HepG2 (cell line): ENCODE measurements around the gene ZNF48. TPM values are rescaled to one million over a fixed set of nuclear protein-coding genes. Genes with fewer than 3 reads are reported as not detected.

ENCODE experiments used
- CC2D1A ChIP-seq: sonication (generic); formaldehyde crosslinking; IDR thresholded peaks from 2 replicates; pipeline ENCODE4 v1.8.1; 2023; ENCODE audit warnings: mild to moderate bottlenecking, missing genetic modification reagents
- CHCHD3 ChIP-seq: sonication (generic); formaldehyde crosslinking; IDR thresholded peaks from 2 replicates; pipeline ENCODE4 v1.8.0; 2022; ENCODE audit warnings: mild to moderate bottlenecking, missing genetic modification reagents, moderate library complexity
- ELF4 ChIP-seq: sonication (generic); formaldehyde crosslinking; IDR thresholded peaks from 2 replicates; pipeline ENCODE4 v1.5.0; 2020; ENCODE audit warnings: missing genetic modification reagents, mild to moderate bottlenecking, moderate library complexity, borderline replicate concordance
- GATA4 ChIP-seq: sonication (generic); IDR thresholded peaks from 2 replicates; pipeline ENCODE4 v1.6.1; 2016; ENCODE audit warnings: antibody characterized with exemption, low read depth, borderline replicate concordance
- SOX6 ChIP-seq, 2 experiments: fragments of 450-650 bp in 1 of 2; sonication (generic) in 1 of 2; formaldehyde crosslinking in 1 of 2; IDR thresholded peaks; 2 replicates each; pipeline versions ENCODE4 v1.4.0 to v1.6.1; 2017 to 2020; ENCODE audit warnings: antibody characterized with exemption in 1 of 2, mild to moderate bottlenecking in 1 of 2, missing genetic modification reagents in 1 of 2
- ZNF329 ChIP-seq: sonication (generic); formaldehyde crosslinking; IDR thresholded peaks from 2 replicates; pipeline ENCODE4 v1.9.0; 2021; ENCODE audit warnings: low read depth, mild to moderate bottlenecking, missing genetic modification reagents
- ZNF331 ChIP-seq: sonication (generic); formaldehyde crosslinking; IDR thresholded peaks from 2 replicates; pipeline ENCODE4 v1.4.0; 2020; ENCODE audit warnings: missing genetic modification reagents
- ZNF546 ChIP-seq: sonication (generic); formaldehyde crosslinking; conservative IDR thresholded peaks from 2 replicates; pipeline ENCODE4 v1.8.1; 2023; ENCODE audit warnings: mild to moderate bottlenecking, missing genetic modification reagents
- ZNF775 ChIP-seq: sonication (generic); formaldehyde crosslinking; IDR thresholded peaks from 2 replicates; pipeline ENCODE4 v1.4.0; 2020; ENCODE audit warnings: missing genetic modification reagents, mild to moderate bottlenecking, moderate library complexity, borderline replicate concordance
- ZNF883 ChIP-seq: sonication (generic); formaldehyde crosslinking; IDR thresholded peaks from 2 replicates; pipeline ENCODE4 v1.5.1; 2020; ENCODE audit warnings: mild to moderate bottlenecking, missing genetic modification reagents; ENCODE audit errors: not compliant biosample characterization
- polyA plus RNA-seq, 8 experiments: library from polyadenylated mRNA; depleted of rRNA in 3 of 8; stranded (reverse) in 7 of 8; unstranded in 1 of 8; fragments of >200 nt; fragmentation: Illumina TruSeq in 4 of 8; extraction: Trizol in 4 of 8; gene quantifications; 2 replicates each; pipeline versions ENCODE4 v1.2.1 to v1.2.3, GENCODE V29; 2011 to 2016; ENCODE audit warnings: low read depth in 4 of 8, missing spikeins in 1 of 8, mixed read lengths in 1 of 8; ENCODE audit not compliant: insufficient read depth in 1 of 8
- total RNA-seq, 5 experiments: library from RNA; depleted of rRNA; stranded (reverse); fragments of >200 nt; fragmentation: Illumina TruSeq; extraction: Trizol; gene quantifications; 2 replicates each; pipeline ENCODE4 v1.2.3, GENCODE V29; 2016; ENCODE audit warnings: low read depth in 1 of 5
- TF ChIP-seq, protein P1 (sequence below): fragments of 450-650 bp; IDR thresholded peaks from 2 replicates; pipeline ENCODE4 v1.6.1; 2017
- TF ChIP-seq, protein P2 (sequence below): sonication (generic); formaldehyde crosslinking; IDR thresholded peaks from 2 replicates; pipeline ENCODE4 v1.4.0; 2020; ENCODE audit warnings: missing genetic modification reagents
- TF ChIP-seq, protein P3 (sequence below): sonication (generic); formaldehyde crosslinking; IDR thresholded peaks from 2 replicates; pipeline ENCODE4 v1.4.0; 2020; ENCODE audit warnings: missing genetic modification reagents
- TF ChIP-seq, protein P4 (sequence below): sonication (generic); formaldehyde crosslinking; IDR thresholded peaks from 2 replicates; pipeline ENCODE4 v1.5.1; 2020; ENCODE audit warnings: missing genetic modification reagents, mild to moderate bottlenecking, borderline replicate concordance

Gene ZNF48
- total and polyA plus RNA-seq, 2 of the 13 experiments (the other 11 are each of a cell fraction or from before 2014, with no cell fraction given), result 9.9 to 12.3 TPM

DNA sequence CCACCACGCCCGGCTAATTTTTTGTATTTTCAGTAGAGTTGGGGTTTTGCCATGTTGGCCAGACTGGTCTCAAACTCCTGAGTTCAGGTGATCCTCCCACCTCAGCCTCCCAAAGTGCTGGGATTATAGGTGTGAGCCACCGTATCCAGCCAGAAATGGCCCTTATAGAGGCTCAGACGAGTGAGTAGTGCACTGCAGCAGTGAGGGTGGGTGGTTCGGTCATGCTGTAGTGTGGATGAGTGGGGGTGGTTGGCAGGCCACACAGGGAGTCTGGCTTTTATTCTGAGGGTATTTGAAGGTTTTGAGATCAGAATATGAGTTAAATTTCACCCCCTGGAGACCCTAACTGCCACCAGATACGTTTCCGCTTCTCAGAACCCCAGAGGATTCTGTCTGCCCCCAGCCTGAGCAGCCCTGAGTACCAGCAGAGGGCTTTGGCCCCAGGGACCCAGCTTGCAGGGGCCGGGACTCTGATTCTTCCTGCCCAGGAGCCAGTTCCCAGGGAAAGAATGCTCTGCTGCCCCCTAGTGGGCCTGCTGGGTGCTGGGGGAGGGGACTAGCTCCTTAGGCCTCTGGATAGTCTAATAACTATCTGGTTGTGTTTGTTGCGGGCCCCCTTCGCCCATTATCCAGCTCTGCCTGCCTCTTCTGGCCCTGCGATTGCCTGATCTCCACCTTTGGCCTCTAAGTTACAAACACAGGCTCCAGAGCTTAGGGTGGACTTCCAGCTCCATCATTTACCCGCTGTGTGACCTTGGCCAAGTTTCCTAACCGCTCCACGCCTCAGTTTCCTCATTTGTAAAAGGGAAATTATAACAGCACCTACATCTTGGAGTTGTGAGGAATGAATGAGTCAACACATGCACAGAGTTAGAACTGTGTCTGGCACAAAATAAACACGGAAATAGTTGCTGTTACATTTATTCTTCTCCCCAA is 14.2 kb downstream of the ZNF48 start (continued):
- TF ChIP-seq, protein P1, sequence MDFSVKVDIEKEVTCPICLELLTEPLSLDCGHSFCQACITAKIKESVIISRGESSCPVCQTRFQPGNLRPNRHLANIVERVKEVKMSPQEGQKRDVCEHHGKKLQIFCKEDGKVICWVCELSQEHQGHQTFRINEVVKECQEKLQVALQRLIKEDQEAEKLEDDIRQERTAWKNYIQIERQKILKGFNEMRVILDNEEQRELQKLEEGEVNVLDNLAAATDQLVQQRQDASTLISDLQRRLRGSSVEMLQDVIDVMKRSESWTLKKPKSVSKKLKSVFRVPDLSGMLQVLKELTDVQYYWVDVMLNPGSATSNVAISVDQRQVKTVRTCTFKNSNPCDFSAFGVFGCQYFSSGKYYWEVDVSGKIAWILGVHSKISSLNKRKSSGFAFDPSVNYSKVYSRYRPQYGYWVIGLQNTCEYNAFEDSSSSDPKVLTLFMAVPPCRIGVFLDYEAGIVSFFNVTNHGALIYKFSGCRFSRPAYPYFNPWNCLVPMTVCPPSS, result no peak
- TF ChIP-seq CHCHD3 (CRISPR knock-in tag), result no peak
- no peak for TF ChIP-seq SOX6 (IDR thresholded peaks at IDR 0.05)
- TF ChIP-seq SOX6 (CRISPR knock-in tag; IDR thresholded peaks at IDR 0.05), result peak; percentile 67
- TF ChIP-seq ZNF331 (CRISPR knock-in tag), result peak; percentile 72
- TF ChIP-seq GATA4, result no peak
- no peak for TF ChIP-seq ZNF775 (CRISPR knock-in tag)
- no peak for TF ChIP-seq CC2D1A (CRISPR knock-in tag)
- 0 out of 2 replicates have a peak, but pooled peaks have one; percentile 15 for TF ChIP-seq ZNF329
- TF ChIP-seq, protein P2, sequence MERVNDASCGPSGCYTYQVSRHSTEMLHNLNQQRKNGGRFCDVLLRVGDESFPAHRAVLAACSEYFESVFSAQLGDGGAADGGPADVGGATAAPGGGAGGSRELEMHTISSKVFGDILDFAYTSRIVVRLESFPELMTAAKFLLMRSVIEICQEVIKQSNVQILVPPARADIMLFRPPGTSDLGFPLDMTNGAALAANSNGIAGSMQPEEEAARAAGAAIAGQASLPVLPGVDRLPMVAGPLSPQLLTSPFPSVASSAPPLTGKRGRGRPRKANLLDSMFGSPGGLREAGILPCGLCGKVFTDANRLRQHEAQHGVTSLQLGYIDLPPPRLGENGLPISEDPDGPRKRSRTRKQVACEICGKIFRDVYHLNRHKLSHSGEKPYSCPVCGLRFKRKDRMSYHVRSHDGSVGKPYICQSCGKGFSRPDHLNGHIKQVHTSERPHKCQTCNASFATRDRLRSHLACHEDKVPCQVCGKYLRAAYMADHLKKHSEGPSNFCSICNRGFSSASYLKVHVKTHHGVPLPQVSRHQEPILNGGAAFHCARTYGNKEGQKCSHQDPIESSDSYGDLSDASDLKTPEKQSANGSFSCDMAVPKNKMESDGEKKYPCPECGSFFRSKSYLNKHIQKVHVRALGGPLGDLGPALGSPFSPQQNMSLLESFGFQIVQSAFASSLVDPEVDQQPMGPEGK (CRISPR knock-in tag), result peak; percentile 84
- no peak for TF ChIP-seq ZNF546
- peak; percentile 59; the same call in 1 of the 2 replicates for TF ChIP-seq ELF4 (CRISPR knock-in tag)
- TF ChIP-seq, protein P3, sequence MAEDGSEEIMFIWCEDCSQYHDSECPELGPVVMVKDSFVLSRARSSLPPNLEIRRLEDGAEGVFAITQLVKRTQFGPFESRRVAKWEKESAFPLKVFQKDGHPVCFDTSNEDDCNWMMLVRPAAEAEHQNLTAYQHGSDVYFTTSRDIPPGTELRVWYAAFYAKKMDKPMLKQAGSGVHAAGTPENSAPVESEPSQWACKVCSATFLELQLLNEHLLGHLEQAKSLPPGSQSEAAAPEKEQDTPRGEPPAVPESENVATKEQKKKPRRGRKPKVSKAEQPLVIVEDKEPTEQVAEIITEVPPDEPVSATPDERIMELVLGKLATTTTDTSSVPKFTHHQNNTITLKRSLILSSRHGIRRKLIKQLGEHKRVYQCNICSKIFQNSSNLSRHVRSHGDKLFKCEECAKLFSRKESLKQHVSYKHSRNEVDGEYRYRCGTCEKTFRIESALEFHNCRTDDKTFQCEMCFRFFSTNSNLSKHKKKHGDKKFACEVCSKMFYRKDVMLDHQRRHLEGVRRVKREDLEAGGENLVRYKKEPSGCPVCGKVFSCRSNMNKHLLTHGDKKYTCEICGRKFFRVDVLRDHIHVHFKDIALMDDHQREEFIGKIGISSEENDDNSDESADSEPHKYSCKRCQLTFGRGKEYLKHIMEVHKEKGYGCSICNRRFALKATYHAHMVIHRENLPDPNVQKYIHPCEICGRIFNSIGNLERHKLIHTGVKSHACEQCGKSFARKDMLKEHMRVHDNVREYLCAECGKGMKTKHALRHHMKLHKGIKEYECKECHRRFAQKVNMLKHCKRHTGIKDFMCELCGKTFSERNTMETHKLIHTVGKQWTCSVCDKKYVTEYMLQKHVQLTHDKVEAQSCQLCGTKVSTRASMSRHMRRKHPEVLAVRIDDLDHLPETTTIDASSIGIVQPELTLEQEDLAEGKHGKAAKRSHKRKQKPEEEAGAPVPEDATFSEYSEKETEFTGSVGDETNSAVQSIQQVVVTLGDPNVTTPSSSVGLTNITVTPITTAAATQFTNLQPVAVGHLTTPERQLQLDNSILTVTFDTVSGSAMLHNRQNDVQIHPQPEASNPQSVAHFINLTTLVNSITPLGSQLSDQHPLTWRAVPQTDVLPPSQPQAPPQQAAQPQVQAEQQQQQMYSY (CRISPR knock-in tag), result no peak
- TF ChIP-seq, protein P4, sequence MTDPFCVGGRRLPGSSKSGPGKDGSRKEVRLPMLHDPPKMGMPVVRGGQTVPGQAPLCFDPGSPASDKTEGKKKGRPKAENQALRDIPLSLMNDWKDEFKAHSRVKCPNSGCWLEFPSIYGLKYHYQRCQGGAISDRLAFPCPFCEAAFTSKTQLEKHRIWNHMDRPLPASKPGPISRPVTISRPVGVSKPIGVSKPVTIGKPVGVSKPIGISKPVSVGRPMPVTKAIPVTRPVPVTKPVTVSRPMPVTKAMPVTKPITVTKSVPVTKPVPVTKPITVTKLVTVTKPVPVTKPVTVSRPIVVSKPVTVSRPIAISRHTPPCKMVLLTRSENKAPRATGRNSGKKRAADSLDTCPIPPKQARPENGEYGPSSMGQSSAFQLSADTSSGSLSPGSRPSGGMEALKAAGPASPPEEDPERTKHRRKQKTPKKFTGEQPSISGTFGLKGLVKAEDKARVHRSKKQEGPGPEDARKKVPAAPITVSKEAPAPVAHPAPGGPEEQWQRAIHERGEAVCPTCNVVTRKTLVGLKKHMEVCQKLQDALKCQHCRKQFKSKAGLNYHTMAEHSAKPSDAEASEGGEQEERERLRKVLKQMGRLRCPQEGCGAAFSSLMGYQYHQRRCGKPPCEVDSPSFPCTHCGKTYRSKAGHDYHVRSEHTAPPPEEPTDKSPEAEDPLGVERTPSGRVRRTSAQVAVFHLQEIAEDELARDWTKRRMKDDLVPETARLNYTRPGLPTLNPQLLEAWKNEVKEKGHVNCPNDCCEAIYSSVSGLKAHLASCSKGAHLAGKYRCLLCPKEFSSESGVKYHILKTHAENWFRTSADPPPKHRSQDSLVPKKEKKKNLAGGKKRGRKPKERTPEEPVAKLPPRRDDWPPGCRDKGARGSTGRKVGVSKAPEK (CRISPR knock-in tag), result no peak
- TF ChIP-seq ZNF883, result no peak
